GM12891 (cell line): Measurements from ENCODE around the gene RER1.

Source experiments
- POLR2A ChIP-seq: IDR thresholded peaks from 2 replicates; pipeline ENCODE4 v1.6.1; 2011; ENCODE audit warnings: low read depth, low read length, control low read depth
- POLR2AphosphoS5 ChIP-seq: IDR thresholded peaks from 2 replicates; pipeline ENCODE4 v1.6.1; 2011; ENCODE audit warnings: low read depth, low read length, control low read depth

DNA sequence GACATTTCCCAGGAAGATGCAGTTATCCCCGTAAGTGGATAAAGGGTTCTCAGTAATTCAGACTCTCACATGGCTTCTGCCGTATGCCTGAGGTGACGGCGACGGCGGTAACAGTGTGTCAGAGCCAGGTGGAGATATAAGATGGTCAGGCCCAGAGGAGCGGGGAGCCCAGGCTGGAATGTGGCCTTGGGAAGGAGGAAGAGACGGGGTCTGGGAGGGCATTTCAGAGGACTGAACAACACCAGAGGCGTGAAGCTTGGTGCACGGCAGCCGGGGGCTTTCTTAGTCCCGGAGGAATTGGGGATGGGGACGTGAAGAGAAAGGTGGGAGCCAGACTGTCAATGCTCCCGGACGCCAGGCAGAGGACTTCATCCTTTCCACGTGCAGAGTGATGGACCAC lies 1.0 kb downstream of the RER1 start:
- no peak for TF ChIP-seq POLR2A
- TF ChIP-seq POLR2AphosphoS5, result no peak
